ENCODE results near the gene SRRM1.
"Not testable (repeated sequence)": the region's sequence is repeated elsewhere in the genome, so short reads cannot be mapped to it uniquely, and the experiment has no call there.

SRRM1 gene

GRCh38 chr1:24643363-24644099, 429 bp downstream of the SRRM1 start:
- no peak for DNase-seq

DNA sequence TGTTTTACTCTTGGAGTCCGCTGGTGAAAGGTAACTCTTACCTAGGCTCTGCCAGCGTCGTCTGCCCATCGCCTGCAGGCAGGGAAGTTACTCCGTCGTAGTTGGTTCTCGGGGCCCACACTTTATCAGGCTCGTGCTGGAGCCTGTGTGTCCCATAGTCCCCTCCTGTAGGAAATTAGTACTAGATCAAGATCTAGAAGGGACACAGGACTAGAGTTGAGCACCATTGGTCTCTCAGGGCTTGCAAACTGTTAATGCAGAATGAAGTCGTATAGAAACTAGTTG, 940 bp downstream of the SRRM1 start:
- DNase-seq: no peak

DNA sequence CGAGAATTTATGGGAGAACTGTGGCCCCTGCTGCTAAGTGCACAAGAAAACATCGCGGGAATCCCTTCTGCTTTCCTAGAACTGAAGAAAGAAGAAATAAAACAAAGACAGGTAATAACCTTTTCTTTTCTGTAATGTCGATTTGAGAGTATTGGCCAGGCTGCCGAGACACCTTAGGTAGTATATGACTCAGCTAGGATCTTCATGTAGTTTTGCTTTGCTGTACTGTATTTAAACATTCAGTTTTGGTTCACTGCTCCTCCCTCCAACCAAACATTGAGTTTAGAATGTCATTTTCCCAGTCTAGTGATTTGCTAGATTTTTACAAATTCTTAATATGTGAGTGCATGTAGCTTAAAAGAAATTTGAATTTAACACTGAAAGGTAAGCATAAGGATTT, 5.8 kb downstream of the SRRM1 start:
- DNase-seq: no peak

GRCh38 chr1:24652382-24652781, 9.3 kb downstream of the SRRM1 start:
- DNase-seq: no peak

- DNase-seq: no peak
These were observed 10.9 kb downstream of the SRRM1 start for GRCh38 chr1:24654010-24654409.

GRCh38 chr1:24656046-24656445, 12.9 kb downstream of the SRRM1 start:
- DNase-seq: no peak

- no peak for DNase-seq
These were observed 14.7 kb downstream of the SRRM1 start for GRCh38 chr1:24657781-24658180.

- no peak for DNase-seq
These were observed 16.2 kb downstream of the SRRM1 start for GRCh38 chr1:24659166-24659904.

DNA sequence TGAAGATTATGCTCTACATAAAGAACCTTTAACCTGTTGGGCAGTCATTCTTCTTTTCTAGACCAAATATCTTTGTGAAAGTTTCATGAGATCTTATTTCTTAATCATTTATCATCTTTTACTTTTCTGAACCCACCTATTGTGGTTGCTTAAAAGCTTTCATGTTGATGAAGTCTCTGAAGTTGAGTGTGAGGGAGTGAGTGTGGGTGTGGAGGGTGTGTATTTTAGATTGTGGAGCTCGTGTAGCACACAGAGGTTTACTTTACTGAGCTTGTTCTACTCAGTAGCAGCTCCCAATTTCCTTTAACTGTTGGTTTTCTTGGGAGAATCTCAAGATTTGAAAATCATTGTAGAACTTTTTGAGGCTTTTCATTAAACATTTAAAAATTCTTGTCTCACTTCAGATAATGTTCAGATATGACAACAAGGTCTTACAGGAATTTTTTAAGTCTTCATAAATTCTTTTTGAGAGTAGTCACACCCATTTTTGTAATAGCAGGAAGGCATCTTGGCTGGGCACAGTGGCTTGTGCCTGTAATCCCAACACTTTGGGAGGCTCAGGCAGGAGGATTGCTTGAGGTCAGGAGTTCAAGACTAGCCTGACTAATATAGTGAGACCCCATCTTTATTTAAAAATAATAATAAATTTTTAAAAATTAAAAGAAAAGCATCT, 17.0 kb downstream of the SRRM1 start:
- no peak for DNase-seq

- DNase-seq: no peak
These were observed 21.5 kb downstream of the SRRM1 start for GRCh38 chr1:24664507-24665033.

- no peak for DNase-seq
These were observed 23.7 kb downstream of the SRRM1 start for GRCh38 chr1:24666794-24667193.

DNA sequence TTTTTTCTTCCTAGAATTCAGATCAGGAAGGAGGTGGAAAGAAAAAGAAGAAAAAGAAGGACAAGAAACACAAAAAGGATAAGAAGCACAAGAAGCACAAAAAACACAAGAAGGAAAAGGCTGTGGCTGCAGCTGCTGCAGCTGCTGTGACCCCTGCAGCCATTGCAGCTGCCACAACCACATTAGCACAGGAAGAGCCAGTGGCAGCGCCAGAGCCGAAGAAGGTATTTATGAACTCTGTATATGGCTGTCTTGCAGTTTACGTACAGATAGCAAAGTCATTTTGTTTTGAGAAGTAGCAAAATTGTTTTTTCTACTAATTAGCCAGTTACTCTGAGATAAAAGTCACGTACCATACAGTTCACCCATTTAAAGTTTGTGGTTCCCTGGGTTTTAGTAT, 28.3 kb downstream of the SRRM1 start:
- DNase-seq: not testable (repeated sequence)

GRCh38 chr1:24672686-24673085, 29.6 kb downstream of the SRRM1 start:
- not testable (repeated sequence) for DNase-seq

DNA sequence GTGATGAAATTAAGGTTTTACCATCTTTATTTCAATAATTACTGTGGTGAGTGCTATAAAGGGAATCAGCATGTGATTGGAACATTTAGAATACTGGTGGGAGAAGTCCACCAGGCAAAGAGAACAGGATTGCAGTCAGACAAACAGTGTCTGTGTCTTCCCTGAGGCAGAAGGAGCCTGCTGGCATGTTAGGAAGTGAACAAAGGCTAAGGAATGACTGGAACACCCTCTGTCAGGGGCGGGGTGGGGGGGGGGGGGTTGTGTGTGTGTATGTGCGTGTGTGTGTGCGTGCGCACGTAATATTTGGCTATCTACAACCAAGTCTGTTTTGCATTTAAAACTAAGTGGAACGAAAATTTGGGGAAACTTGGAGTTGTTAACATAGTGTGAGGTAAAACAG, 30.2 kb downstream of the SRRM1 start:
- DNase-seq: no peak

DNA sequence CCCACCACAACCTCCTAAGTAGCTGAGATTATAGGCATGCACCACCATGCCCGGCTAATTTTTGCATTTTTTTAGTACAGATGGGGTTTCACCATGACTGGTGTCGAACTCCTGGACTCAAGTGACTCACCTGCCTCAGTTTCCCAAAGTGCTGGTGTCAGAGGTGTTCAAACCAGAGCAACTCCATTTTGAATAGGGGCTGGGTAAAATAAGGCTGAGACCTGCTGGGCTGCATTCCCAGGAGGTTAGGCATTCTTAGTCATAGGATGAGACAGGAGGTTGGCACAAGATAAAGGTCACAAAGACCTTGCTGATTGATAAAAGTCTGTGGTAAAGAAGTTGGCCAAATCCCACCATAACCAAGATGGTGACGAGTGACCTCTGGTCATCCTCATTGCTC, 35.3 kb downstream of the SRRM1 start:
- DNase-seq: not testable (repeated sequence)

- DNase-seq: no peak
These were observed 36.6 kb downstream of the SRRM1 start for GRCh38 chr1:24679725-24680124.

DNA sequence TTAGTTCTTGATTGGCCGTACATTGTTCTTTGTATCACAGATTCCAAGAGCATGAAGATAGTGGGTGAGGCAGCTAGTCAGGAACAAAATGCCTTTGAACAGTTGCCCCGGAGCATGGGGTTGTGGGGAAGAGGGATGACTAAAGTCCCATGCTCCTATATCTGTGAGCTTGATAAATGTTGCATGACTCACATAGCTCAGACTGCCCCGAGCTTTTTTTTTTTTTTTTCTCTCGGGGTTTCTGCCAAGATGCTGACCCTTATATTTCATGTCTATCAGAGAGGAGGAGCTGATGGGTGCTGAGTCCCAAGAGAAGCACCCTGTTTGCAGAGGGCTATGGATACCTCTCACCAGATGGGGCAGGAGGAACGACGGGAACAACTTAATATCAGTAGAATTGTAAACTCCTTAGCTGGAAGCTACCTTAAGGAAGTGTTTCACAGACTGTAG, 40.6 kb downstream of the SRRM1 start:
- DNase-seq: no peak

- no peak for DNase-seq
These were observed 44.9 kb downstream of the SRRM1 start for GRCh38 chr1:24688033-24688432.

- DNase-seq: peak; percentile 70
These were observed 45.6 kb downstream of the SRRM1 start for GRCh38 chr1:24688621-24689195.

- no peak for DNase-seq
These were observed 47.9 kb downstream of the SRRM1 start for GRCh38 chr1:24691051-24691450.

GRCh38 chr1:24692351-24692980, 49.4 kb downstream of the SRRM1 start:
- no peak for DNase-seq

GRCh38 chr1:24693827-24694379, 50.8 kb downstream of the SRRM1 start:
- no peak for DNase-seq

- DNase-seq: peak; percentile 36
These were observed 51.3 kb downstream of the SRRM1 start for GRCh38 chr1:24694380-24694843.
